Measurements from ENCODE around the gene STX8. TPM values are rescaled to one million over a fixed set of nuclear protein-coding genes. Genes with fewer than 3 reads are reported as not detected.
"Not testable (repeated sequence)": the region's sequence is repeated elsewhere in the genome, so short reads cannot be mapped to it uniquely, and the experiment has no call there.

STX8 gene
- total and polyA plus RNA-seq, 2 donors: 60.5 to 75.8 TPM

GRCh38 chr17:9386401-9386800 is 189.2 kb downstream of the STX8 start:
- Histone ChIP-seq H3K36me3 (ENCODE audit: control insufficient read depth in 2 of 2, insufficient read depth in 2 of 2, low read length in 1 of 2) (no peaks in the 10 kb centered on the region), H3K4me3 (ENCODE audit: low read length in 2 of 2) (no peak overlapping the region), H3K9me3 (ENCODE audit: control insufficient read depth in 2 of 2, insufficient read depth in 1 of 2, low read length in 1 of 2) (no peaks in the 10 kb centered on the region), H3K27ac (ENCODE audit: low read depth in 1 of 2, low read length in 1 of 2) (no peak overlapping the region), H3K4me1 (ENCODE audit: control insufficient read depth in 2 of 2, insufficient read depth in 2 of 2, low read length in 2 of 2) (no peaks in the 10 kb centered on the region), H3K27me3 (ENCODE audit: control insufficient read depth in 2 of 2, insufficient read depth in 1 of 2, low read length in 1 of 2) (no peaks in the 10 kb centered on the region)
- WGBS: 95% methylated on average over 3 of the region's 3 CpGs
- DNase-seq (ENCODE audit: low read depth in 6 of 9, low spot score in 9 of 9): no peak

GRCh38 chr17:9383826-9384225 is 191.8 kb downstream of the STX8 start:
- 76% methylated on average over 3 of the region's 3 CpGs for WGBS
- no peaks in the 10 kb centered on the region for H3K9me3 ChIP-seq (ENCODE audit: control insufficient read depth in 2 of 2, insufficient read depth in 1 of 2, low read length in 1 of 2)
- no peak for DNase-seq (ENCODE audit: low read depth in 6 of 9, low spot score in 9 of 9)

DNA sequence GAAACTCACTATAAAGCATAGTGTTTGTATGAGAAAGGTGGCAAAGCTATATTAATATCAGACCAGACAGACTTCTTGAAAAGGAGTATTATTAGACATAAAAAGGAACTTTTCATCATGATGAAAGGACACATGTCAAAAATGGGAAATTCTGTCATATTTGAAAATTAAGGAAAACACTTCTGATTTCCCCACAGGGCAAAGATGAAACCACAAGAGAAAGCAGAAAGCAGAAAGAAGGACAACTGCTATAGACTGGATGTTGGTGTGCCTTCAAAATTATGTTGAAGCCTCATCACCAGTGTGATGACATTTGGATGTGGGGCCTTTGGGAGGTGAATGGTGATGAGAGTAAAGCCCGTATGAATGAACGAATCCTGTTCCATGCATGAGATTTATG is 193.0 kb downstream of the STX8 start:
- DNase-seq (ENCODE audit: low read depth in 6 of 9, low spot score in 9 of 9): no peak
- Histone ChIP-seq H3K27me3 (ENCODE audit: control insufficient read depth in 2 of 2, insufficient read depth in 1 of 2, low read length in 1 of 2) (no peaks in the 10 kb centered on the region), H3K4me3 (ENCODE audit: low read length in 2 of 2) (no peak overlapping the region), H3K4me1 (ENCODE audit: control insufficient read depth in 2 of 2, insufficient read depth in 2 of 2, low read length in 2 of 2) (no peaks in the 10 kb centered on the region), H3K36me3 (ENCODE audit: control insufficient read depth in 2 of 2, insufficient read depth in 2 of 2, low read length in 1 of 2) (no peaks in the 10 kb centered on the region), H3K9me3 (ENCODE audit: control insufficient read depth in 2 of 2, insufficient read depth in 1 of 2, low read length in 1 of 2) (no peaks in the 10 kb centered on the region), H3K27ac (ENCODE audit: low read depth in 1 of 2, low read length in 1 of 2) (no peak overlapping the region)
- WGBS: 98% methylated on average over 2 of the region's 2 CpGs

More at GRCh38 chr17:9383826-9384225, 191.8 kb downstream of the STX8 start:
- H3K27me3 ChIP-seq (ENCODE audit: control insufficient read depth in 2 of 2, insufficient read depth in 1 of 2, low read length in 1 of 2): no peaks in the 10 kb centered on the region
- no peak overlapping the region for H3K4me3 ChIP-seq (ENCODE audit: low read length in 2 of 2)
- H3K36me3 ChIP-seq (ENCODE audit: control insufficient read depth in 2 of 2, insufficient read depth in 2 of 2, low read length in 1 of 2): no peaks in the 10 kb centered on the region
- H3K4me1 ChIP-seq (ENCODE audit: control insufficient read depth in 2 of 2, insufficient read depth in 2 of 2, low read length in 2 of 2): no peaks in the 10 kb centered on the region
- no peak overlapping the region for H3K27ac ChIP-seq (ENCODE audit: low read depth in 1 of 2, low read length in 1 of 2)

DNA sequence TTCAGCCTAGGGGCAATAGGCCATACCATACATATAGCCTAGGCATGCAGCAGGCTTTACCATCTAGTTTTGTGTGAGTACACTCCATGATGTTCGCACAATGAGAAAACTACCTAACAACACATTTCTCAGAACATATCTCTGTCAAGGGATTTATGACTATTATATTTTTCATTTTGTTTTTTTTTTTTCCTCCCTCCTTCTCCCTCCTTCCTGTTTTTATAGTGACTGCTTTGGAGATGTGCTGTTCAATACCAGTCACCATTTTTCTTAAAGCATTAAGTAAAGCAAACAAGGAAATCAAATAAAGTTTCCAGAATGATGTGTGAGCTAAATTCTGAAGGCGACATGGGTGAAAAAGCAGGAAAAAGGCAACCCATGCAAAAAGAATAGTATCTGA is 194.6 kb downstream of the STX8 start:
- Histone ChIP-seq H3K4me1 (ENCODE audit: control insufficient read depth in 2 of 2, insufficient read depth in 2 of 2, low read length in 2 of 2) (no peaks in the 10 kb centered on the region), H3K9me3 (ENCODE audit: control insufficient read depth in 2 of 2, insufficient read depth in 1 of 2, low read length in 1 of 2) (no peaks in the 10 kb centered on the region), H3K4me3 (ENCODE audit: low read length in 2 of 2) (no peak overlapping the region), H3K27ac (ENCODE audit: low read depth in 1 of 2, low read length in 1 of 2) (no peak overlapping the region), H3K36me3 (ENCODE audit: control insufficient read depth in 2 of 2, insufficient read depth in 2 of 2, low read length in 1 of 2) (peaks cover 0 to 8% of the 10 kb centered on the region in 2 donors), H3K27me3 (ENCODE audit: control insufficient read depth in 2 of 2, insufficient read depth in 1 of 2, low read length in 1 of 2) (no peaks in the 10 kb centered on the region)
- DNase-seq (ENCODE audit: low read depth in 6 of 9, low spot score in 9 of 9): no peak
- WGBS: over 99% methylated on average over 2 of the region's 2 CpGs

DNA sequence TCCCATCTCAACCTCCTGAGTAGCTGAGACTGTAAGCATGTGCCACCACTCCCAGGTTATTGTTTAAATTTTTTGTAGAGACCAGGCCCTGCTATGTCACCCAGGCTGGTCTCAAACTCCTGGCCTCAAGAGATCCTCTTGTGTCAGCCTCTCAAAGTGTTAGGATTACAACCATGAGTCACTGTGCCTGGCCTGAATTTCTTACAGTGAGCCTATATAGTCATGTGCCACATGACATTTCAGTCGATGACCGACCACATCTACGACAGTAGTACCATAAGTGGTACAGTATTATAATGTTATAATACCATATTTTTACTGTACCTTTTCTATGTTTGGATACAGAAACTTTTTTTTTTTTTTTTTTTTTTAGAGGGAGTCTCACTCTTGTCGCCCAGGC is 195.3 kb downstream of the STX8 start:
- Histone ChIP-seq H3K36me3 (ENCODE audit: control insufficient read depth in 2 of 2, insufficient read depth in 2 of 2, low read length in 1 of 2) (peaks cover 0 to 8% of the 10 kb centered on the region in 2 donors), H3K4me1 (ENCODE audit: control insufficient read depth in 2 of 2, insufficient read depth in 2 of 2, low read length in 2 of 2) (no peaks in the 10 kb centered on the region), H3K27ac (ENCODE audit: low read depth in 1 of 2, low read length in 1 of 2) (no peak overlapping the region), H3K27me3 (ENCODE audit: control insufficient read depth in 2 of 2, insufficient read depth in 1 of 2, low read length in 1 of 2) (no peaks in the 10 kb centered on the region), H3K4me3 (ENCODE audit: low read length in 2 of 2) (no peak overlapping the region), H3K9me3 (ENCODE audit: control insufficient read depth in 2 of 2, insufficient read depth in 1 of 2, low read length in 1 of 2) (no peaks in the 10 kb centered on the region)
- DNase-seq (ENCODE audit: low read depth in 6 of 9, low spot score in 9 of 9): no peak
- WGBS: 98% methylated on average over 4 of the region's 4 CpGs

GRCh38 chr17:9376177-9376576 is 199.4 kb downstream of the STX8 start:
- not testable (repeated sequence) for H3K36me3 ChIP-seq (ENCODE audit: control insufficient read depth in 2 of 2, insufficient read depth in 2 of 2, low read length in 1 of 2); DNase-seq (ENCODE audit: low read depth in 6 of 9, low spot score in 9 of 9); H3K27ac ChIP-seq (ENCODE audit: low read depth in 1 of 2, low read length in 1 of 2); H3K4me3 ChIP-seq (ENCODE audit: low read length in 2 of 2); H3K4me1 ChIP-seq (ENCODE audit: control insufficient read depth in 2 of 2, insufficient read depth in 2 of 2, low read length in 2 of 2); H3K27me3 ChIP-seq (ENCODE audit: control insufficient read depth in 2 of 2, insufficient read depth in 1 of 2, low read length in 1 of 2); H3K9me3 ChIP-seq (ENCODE audit: control insufficient read depth in 2 of 2, insufficient read depth in 1 of 2, low read length in 1 of 2)
- 92% methylated on average over 9 of the region's 9 CpGs for WGBS

DNA sequence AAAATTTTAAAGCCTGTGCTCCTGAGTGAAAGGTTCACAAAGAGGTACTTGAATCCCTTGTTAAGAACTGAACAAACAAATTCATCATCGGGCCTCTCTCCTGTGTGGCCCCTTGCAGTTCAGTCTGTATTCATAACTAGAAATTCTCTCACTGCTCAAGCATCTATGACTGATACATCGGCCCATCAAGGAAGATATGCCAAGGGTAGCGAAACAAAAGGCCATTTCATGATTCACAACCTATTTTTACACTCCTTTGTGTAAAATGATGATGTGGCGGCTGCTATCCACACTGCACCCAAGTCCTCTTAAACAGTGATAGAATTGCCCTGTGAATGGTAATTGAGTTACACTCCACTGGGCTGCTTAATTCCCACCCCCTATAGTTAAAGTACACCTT is 204.6 kb downstream of the STX8 start:
- H3K27ac ChIP-seq (ENCODE audit: low read depth in 1 of 2, low read length in 1 of 2): no peak overlapping the region
- no peak for DNase-seq (ENCODE audit: low read depth in 6 of 9, low spot score in 9 of 9)
- H3K36me3 ChIP-seq (ENCODE audit: control insufficient read depth in 2 of 2, insufficient read depth in 2 of 2, low read length in 1 of 2): no peaks in the 10 kb centered on the region
- 97% methylated on average over 4 of the region's 4 CpGs for WGBS
- no peak overlapping the region for H3K4me3 ChIP-seq (ENCODE audit: low read length in 2 of 2)
- H3K9me3 ChIP-seq (ENCODE audit: control insufficient read depth in 2 of 2, insufficient read depth in 1 of 2, low read length in 1 of 2): no peaks in the 10 kb centered on the region
- no peaks in the 10 kb centered on the region for H3K27me3 ChIP-seq (ENCODE audit: control insufficient read depth in 2 of 2, insufficient read depth in 1 of 2, low read length in 1 of 2)
- no peaks in the 10 kb centered on the region for H3K4me1 ChIP-seq (ENCODE audit: control insufficient read depth in 2 of 2, insufficient read depth in 2 of 2, low read length in 2 of 2)

DNA sequence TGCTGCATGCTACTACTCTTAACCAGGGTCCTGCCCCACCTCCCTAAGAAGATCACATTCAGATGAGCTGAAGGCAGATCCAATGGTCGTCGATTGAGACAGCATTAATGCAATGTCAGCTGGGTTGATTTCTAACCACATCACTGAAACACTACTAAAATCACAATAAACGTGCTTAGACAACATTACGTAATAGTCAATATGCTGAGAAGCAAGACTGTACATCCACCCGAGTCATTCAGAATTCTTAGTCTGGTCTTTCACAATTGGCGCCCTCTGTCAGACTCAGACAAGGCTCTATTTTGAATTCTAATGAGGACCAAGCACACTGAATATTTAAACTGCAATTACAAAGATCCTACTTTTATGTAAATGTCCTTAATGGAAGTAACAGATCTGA is 205.2 kb downstream of the STX8 start:
- no peak for DNase-seq (ENCODE audit: low read depth in 6 of 9, low spot score in 9 of 9)

DNA sequence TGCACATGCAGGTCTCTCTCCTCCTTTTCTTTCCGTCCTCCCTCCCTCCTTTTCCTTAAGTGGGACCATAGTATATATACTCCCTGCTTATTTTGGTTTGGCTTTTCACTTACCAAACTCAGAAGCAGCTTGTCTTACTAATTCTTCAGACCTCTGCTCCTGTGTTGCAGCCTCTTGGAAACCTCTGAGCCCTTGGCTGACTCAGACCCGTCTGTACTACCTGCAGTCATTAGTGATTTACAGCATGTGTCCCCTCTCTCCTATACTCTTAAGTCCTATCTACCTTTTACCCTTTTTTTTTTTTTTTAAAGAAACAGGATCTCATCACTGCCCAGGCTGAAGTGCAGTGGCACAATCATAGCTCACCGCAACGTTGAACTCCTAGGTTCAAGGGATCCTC is 207.0 kb downstream of the STX8 start:
- 97% methylated on average over 4 of the region's 4 CpGs for WGBS
- Histone ChIP-seq H3K36me3 (ENCODE audit: control insufficient read depth in 2 of 2, insufficient read depth in 2 of 2, low read length in 1 of 2) (no peaks in the 10 kb centered on the region), H3K4me3 (ENCODE audit: low read length in 2 of 2) (no peak overlapping the region), H3K9me3 (ENCODE audit: control insufficient read depth in 2 of 2, insufficient read depth in 1 of 2, low read length in 1 of 2) (no peaks in the 10 kb centered on the region), H3K27me3 (ENCODE audit: control insufficient read depth in 2 of 2, insufficient read depth in 1 of 2, low read length in 1 of 2) (no peaks in the 10 kb centered on the region), H3K4me1 (ENCODE audit: control insufficient read depth in 2 of 2, insufficient read depth in 2 of 2, low read length in 2 of 2) (no peaks in the 10 kb centered on the region), H3K27ac (ENCODE audit: low read depth in 1 of 2, low read length in 1 of 2) (no peak overlapping the region)
- no peak for DNase-seq (ENCODE audit: low read depth in 6 of 9, low spot score in 9 of 9)

More for the DNA sequence above, 205.2 kb downstream of the STX8 start:
- Histone ChIP-seq H3K36me3 (ENCODE audit: control insufficient read depth in 2 of 2, insufficient read depth in 2 of 2, low read length in 1 of 2) (no peaks in the 10 kb centered on the region), H3K4me1 (ENCODE audit: control insufficient read depth in 2 of 2, insufficient read depth in 2 of 2, low read length in 2 of 2) (no peaks in the 10 kb centered on the region), H3K27me3 (ENCODE audit: control insufficient read depth in 2 of 2, insufficient read depth in 1 of 2, low read length in 1 of 2) (no peaks in the 10 kb centered on the region), H3K4me3 (ENCODE audit: low read length in 2 of 2) (no peak overlapping the region), H3K27ac (ENCODE audit: low read depth in 1 of 2, low read length in 1 of 2) (no peak overlapping the region), H3K9me3 (ENCODE audit: control insufficient read depth in 2 of 2, insufficient read depth in 1 of 2, low read length in 1 of 2) (no peaks in the 10 kb centered on the region)
- WGBS: 94% methylated on average over 6 of the region's 6 CpGs

- Histone ChIP-seq H3K4me3 (ENCODE audit: low read length in 2 of 2) (no peak overlapping the region), H3K27me3 (ENCODE audit: control insufficient read depth in 2 of 2, insufficient read depth in 1 of 2, low read length in 1 of 2) (no peaks in the 10 kb centered on the region), H3K4me1 (ENCODE audit: control insufficient read depth in 2 of 2, insufficient read depth in 2 of 2, low read length in 2 of 2) (no peaks in the 10 kb centered on the region), H3K36me3 (ENCODE audit: control insufficient read depth in 2 of 2, insufficient read depth in 2 of 2, low read length in 1 of 2) (no peaks in the 10 kb centered on the region), H3K27ac (ENCODE audit: low read depth in 1 of 2, low read length in 1 of 2) (no peak overlapping the region), H3K9me3 (ENCODE audit: control insufficient read depth in 2 of 2, insufficient read depth in 1 of 2, low read length in 1 of 2) (no peaks in the 10 kb centered on the region)
- WGBS: 75% methylated on average over 2 of the region's 2 CpGs
- no peak for DNase-seq (ENCODE audit: low read depth in 6 of 9, low spot score in 9 of 9)
Measured at GRCh38 chr17:9367156-9367555, 208.5 kb downstream of the STX8 start.

Data from thymus (tissue), 11 donors.